ENCODE measurements around the gene XYLT1. TPM values are rescaled to one million over a fixed set of nuclear protein-coding genes. Genes with fewer than 3 reads are reported as not detected.

Gene XYLT1
- total RNA-seq, 1 experiment from 2014 or later = 25.0 TPM

- H3K36me3 Mint-ChIP-seq = peaks cover 6% of the 10 kb centered on the region; the same call in 1 of the 2 replicates
- CTCF ChIA-PET = no interaction called here
- no peak overlapping the region for H3K4me3 Mint-ChIP-seq
- H3K9me3 Mint-ChIP-seq = peaks cover 4% of the 10 kb centered on the region
- DNase-seq (ENCODE audit: low spot score) (no peak), ATAC-seq (no peak)
- no peaks in the 10 kb centered on the region; the same call in 1 of the 2 replicates for H3K27me3 Mint-ChIP-seq (ENCODE audit: low read depth)
- POLR2A ChIA-PET = no interaction called here
- peaks cover 48% of the 10 kb centered on the region for H3K4me1 Mint-ChIP-seq
- no peak overlapping the region; the same call in 1 of the 2 replicates for H3K27ac Mint-ChIP-seq
- TF ChIP-seq ATF2 (CRISPR knock-in tag; IDR thresholded peaks at IDR 0.05; ENCODE audit: borderline replicate concordance, low read depth) = no peak
- no peak for TF ChIP-seq RELA (CRISPR knock-in tag; IDR thresholded peaks at IDR 0.05; ENCODE audit: borderline replicate concordance)
- TF ChIP-seq ZNF219 (CRISPR knock-in tag; IDR thresholded peaks at IDR 0.05; ENCODE audit: borderline replicate concordance) = no peak
- no peak for TF ChIP-seq TEAD4 (CRISPR knock-in tag; IDR thresholded peaks at IDR 0.05)
- TF ChIP-seq PRRX2 (CRISPR knock-in tag; IDR thresholded peaks at IDR 0.05) = no peak
- TF ChIP-seq ZMAT4 (CRISPR knock-in tag; IDR thresholded peaks at IDR 0.05) = no peak
- TF ChIP-seq MYBL2 (CRISPR knock-in tag; IDR thresholded peaks at IDR 0.05) = no peak
- no peak for TF ChIP-seq TCF7 (CRISPR knock-in tag; IDR thresholded peaks at IDR 0.05; ENCODE audit: low read depth)
- TF ChIP-seq CBFB (CRISPR knock-in tag; IDR thresholded peaks at IDR 0.05; ENCODE audit: low read depth) = no peak
- no peak for TF ChIP-seq ZSCAN18 (CRISPR knock-in tag; IDR thresholded peaks at IDR 0.05)
- TF ChIP-seq ZNF416 (CRISPR knock-in tag; IDR thresholded peaks at IDR 0.05) = no peak
- TF ChIP-seq OVOL2 (CRISPR knock-in tag; IDR thresholded peaks at IDR 0.05; ENCODE audit: borderline replicate concordance) = no peak
- TF ChIP-seq TEAD1 (CRISPR knock-in tag; IDR thresholded peaks at IDR 0.05) = no peak
- TF ChIP-seq IRF2 (CRISPR knock-in tag; IDR thresholded peaks at IDR 0.05; ENCODE audit: borderline replicate concordance, low read depth) = no peak
- no peak for TF ChIP-seq JAZF1 (CRISPR knock-in tag; IDR thresholded peaks at IDR 0.05)
- TF ChIP-seq USF1 (CRISPR knock-in tag; IDR thresholded peaks at IDR 0.05) = no peak
- no peak for TF ChIP-seq ZNF263 (CRISPR knock-in tag; IDR thresholded peaks at IDR 0.05; ENCODE audit: low read depth)
- TF ChIP-seq ESRRA (CRISPR knock-in tag; IDR thresholded peaks at IDR 0.05; ENCODE audit: borderline replicate concordance) = no peak
- TF ChIP-seq ZNF423 (CRISPR knock-in tag; IDR thresholded peaks at IDR 0.05) = no peak
- no peak for TF ChIP-seq ARID4B (CRISPR knock-in tag; IDR thresholded peaks at IDR 0.05; ENCODE audit: borderline replicate concordance)
Measured at GRCh38 chr16:17414421-17414820, 56.3 kb downstream of the XYLT1 start.
